A549 (cell line): ENCODE results near the gene GLYAT.

Experiments used
- BHLHE40 ChIP-seq: IDR thresholded peaks from 2 replicates; pipeline ENCODE4 v1.6.1; 2012; ENCODE audit warnings: low read depth, low read length, inconsistent platforms
- HDAC2 ChIP-seq: fragments of 200-600 bp; sonication (generic); IDR thresholded peaks from 2 replicates; pipeline ENCODE4 v1.6.1; 2016
- HOXA7 ChIP-seq: fragments of 250-450 bp; sonication (Bioruptor Pico); IDR thresholded peaks from 2 replicates; pipeline ENCODE4 v1.5.0; 2020; ENCODE audit warnings: mild to moderate bottlenecking, moderate library complexity
- PBX3 ChIP-seq: IDR thresholded peaks from 2 replicates; pipeline ENCODE4 v1.6.1; 2012
- POLR2A ChIP-seq: IDR thresholded peaks from 2 replicates; pipeline ENCODE4 v1.6.1; 2012; ENCODE audit warnings: mild to moderate bottlenecking, low read length
- RFX5 ChIP-seq: fragments of 450-650 bp; IDR thresholded peaks from 2 replicates; pipeline ENCODE4 v1.7.1; 2014; ENCODE audit warnings: antibody characterized with exemption, mild to moderate bottlenecking, moderate library complexity
- SMC3 ChIP-seq: fragments of >200 bp; sonication (Bioruptor Twin); formaldehyde crosslinking; IDR thresholded peaks from 3 replicates; pipeline ENCODE4 v1.6.1; 2018; ENCODE audit warnings: inconsistent platforms
- USF2 ChIP-seq: fragments of 450-650 bp; IDR thresholded peaks from 2 replicates; pipeline ENCODE4 v1.6.1; 2014; ENCODE audit warnings: antibody characterized with exemption
- TF ChIP-seq, protein P1 (sequence below): fragments of >200 bp; sonication (Bioruptor Twin); formaldehyde crosslinking; IDR thresholded peaks from 3 replicates; pipeline ENCODE4 v1.5.1; 2016
- TF ChIP-seq, protein P2 (sequence below): fragments of 250-450 bp; sonication (Bioruptor Pico); IDR thresholded peaks from 2 replicates; pipeline ENCODE4 v1.5.0; 2021; ENCODE audit warnings: mild to moderate bottlenecking, moderate library complexity, borderline replicate concordance

GRCh38 chr11:58691675-58692074 lies 40.1 kb downstream of the GLYAT start:
- TF ChIP-seq, protein P1, sequence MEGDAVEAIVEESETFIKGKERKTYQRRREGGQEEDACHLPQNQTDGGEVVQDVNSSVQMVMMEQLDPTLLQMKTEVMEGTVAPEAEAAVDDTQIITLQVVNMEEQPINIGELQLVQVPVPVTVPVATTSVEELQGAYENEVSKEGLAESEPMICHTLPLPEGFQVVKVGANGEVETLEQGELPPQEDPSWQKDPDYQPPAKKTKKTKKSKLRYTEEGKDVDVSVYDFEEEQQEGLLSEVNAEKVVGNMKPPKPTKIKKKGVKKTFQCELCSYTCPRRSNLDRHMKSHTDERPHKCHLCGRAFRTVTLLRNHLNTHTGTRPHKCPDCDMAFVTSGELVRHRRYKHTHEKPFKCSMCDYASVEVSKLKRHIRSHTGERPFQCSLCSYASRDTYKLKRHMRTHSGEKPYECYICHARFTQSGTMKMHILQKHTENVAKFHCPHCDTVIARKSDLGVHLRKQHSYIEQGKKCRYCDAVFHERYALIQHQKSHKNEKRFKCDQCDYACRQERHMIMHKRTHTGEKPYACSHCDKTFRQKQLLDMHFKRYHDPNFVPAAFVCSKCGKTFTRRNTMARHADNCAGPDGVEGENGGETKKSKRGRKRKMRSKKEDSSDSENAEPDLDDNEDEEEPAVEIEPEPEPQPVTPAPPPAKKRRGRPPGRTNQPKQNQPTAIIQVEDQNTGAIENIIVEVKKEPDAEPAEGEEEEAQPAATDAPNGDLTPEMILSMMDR: no peak
- TF ChIP-seq SMC3 (no peak), POLR2A (no peak), RFX5 (no peak), USF2 (no peak), PBX3 (no peak), HDAC2 (no peak), HOXA7 (CRISPR knock-in tag) (no peak), BHLHE40 (no peak)
- TF ChIP-seq, protein P2, sequence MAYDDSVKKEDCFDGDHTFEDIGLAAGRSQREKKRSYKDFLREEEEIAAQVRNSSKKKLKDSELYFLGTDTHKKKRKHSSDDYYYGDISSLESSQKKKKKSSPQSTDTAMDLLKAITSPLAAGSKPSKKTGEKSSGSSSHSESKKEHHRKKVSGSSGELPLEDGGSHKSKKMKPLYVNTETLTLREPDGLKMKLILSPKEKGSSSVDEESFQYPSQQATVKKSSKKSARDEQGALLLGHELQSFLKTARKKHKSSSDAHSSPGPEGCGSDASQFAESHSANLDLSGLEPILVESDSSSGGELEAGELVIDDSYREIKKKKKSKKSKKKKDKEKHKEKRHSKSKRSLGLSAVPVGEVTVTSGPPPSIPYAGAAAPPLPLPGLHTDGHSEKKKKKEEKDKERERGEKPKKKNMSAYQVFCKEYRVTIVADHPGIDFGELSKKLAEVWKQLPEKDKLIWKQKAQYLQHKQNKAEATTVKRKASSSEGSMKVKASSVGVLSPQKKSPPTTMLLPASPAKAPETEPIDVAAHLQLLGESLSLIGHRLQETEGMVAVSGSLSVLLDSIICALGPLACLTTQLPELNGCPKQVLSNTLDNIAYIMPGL: no peak
